ENCODE data around the gene MAML2.

DNA sequence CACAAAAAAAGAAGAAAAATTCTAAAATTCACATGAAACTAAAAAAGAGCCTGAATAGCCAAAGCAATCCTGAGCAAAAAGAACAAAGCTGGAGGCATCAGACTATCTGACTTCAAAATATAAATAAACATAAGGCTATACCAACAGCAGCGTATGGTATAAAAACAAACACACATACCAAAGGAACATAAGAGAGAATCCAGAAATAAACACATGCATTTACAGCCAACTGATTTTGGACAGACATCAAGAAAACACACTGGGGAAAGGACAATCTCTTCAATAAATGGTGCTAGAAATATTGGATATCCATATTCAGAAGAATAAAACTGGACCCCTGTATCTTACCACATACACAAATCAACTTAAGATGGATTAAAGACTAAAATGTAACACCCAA lies 416.3 kb downstream of the MAML2 start:
- TF ChIP-seq, protein P1, sequence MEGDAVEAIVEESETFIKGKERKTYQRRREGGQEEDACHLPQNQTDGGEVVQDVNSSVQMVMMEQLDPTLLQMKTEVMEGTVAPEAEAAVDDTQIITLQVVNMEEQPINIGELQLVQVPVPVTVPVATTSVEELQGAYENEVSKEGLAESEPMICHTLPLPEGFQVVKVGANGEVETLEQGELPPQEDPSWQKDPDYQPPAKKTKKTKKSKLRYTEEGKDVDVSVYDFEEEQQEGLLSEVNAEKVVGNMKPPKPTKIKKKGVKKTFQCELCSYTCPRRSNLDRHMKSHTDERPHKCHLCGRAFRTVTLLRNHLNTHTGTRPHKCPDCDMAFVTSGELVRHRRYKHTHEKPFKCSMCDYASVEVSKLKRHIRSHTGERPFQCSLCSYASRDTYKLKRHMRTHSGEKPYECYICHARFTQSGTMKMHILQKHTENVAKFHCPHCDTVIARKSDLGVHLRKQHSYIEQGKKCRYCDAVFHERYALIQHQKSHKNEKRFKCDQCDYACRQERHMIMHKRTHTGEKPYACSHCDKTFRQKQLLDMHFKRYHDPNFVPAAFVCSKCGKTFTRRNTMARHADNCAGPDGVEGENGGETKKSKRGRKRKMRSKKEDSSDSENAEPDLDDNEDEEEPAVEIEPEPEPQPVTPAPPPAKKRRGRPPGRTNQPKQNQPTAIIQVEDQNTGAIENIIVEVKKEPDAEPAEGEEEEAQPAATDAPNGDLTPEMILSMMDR (conservative IDR thresholded peaks at IDR 0.05; ENCODE audit: low read length) = no peak
- no peak for TF ChIP-seq EZH2phosphoT487 (IDR thresholded peaks at IDR 0.05; ENCODE audit: borderline replicate concordance, low read depth, low read length)
